ENCODE measurements around the gene KLC1.

GRCh38 chr14:103626146-103626850 is 2.7 kb upstream of the KLC1 start:
- TF ChIP-seq MAX (IDR thresholded peaks at IDR 0.05) (no peak), REST (IDR thresholded peaks at IDR 0.05) (no peak), CTCF (IDR thresholded peaks at IDR 0.05; ENCODE audit: low read depth, low read length, missing input control) (no peak), GABPA (IDR thresholded peaks at IDR 0.05 in 1 of 2, conservative IDR thresholded peaks at IDR 0.05 in 1 of 2) (no peak), HNF4A (conservative IDR thresholded peaks at IDR 0.05) (no peak), RAD21 (IDR thresholded peaks at IDR 0.05) (no peak), YY1 (IDR thresholded peaks at IDR 0.05) (no peak), SP1 (IDR thresholded peaks at IDR 0.05) (no peak)

All from liver (tissue), 3 donors.